Gastrocnemius medialis (tissue), 4 donors: ENCODE results near the gene CHST15.

Experiments used
- POLR2A ChIP-seq, 2 donors: fragments of 450-650 bp; IDR thresholded peaks; one replicate each; pipeline ENCODE4 v1.6.1; 2017; ENCODE audit warnings: antibody characterized with exemption in 2 of 2, mild to moderate bottlenecking in 2 of 2, moderate library complexity in 2 of 2
- TF ChIP-seq, protein P1 (sequence below), 5 experiments: fragments of 450-650 bp in 3 of 5; fragments of 200-600 bp in 2 of 5; sonication (generic) in 2 of 5; IDR thresholded peaks in 4 of 5; conservative IDR thresholded peaks in 1 of 5; 1 replicate in 4 of 5; 2 replicates in 1 of 5; pipeline ENCODE4 v1.5.1; 2016 to 2019; ENCODE audit warnings: antibody characterized with exemption in 5 of 5, mild to moderate bottlenecking in 3 of 5, moderate library complexity in 3 of 5

DNA sequence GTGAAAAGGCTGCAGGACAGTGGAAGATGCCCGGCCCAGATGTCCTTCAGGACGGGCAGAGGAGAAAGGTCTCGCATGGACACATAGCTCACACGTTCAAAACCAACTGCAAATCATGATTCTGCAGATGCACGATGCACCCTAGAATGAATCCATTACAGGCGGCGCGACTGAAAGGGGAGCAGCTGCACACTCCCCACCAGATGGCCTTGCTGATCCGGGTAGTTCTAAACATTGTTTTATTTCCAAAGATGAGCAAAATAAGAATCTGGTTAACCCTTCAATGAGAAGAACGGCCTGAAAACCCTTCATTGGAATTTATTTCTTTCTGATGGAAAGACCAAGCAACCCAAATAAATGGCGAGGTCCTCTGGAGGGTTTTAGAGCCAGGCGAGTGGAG, 33.8 kb downstream of the CHST15 start:
- TF ChIP-seq, protein P1, sequence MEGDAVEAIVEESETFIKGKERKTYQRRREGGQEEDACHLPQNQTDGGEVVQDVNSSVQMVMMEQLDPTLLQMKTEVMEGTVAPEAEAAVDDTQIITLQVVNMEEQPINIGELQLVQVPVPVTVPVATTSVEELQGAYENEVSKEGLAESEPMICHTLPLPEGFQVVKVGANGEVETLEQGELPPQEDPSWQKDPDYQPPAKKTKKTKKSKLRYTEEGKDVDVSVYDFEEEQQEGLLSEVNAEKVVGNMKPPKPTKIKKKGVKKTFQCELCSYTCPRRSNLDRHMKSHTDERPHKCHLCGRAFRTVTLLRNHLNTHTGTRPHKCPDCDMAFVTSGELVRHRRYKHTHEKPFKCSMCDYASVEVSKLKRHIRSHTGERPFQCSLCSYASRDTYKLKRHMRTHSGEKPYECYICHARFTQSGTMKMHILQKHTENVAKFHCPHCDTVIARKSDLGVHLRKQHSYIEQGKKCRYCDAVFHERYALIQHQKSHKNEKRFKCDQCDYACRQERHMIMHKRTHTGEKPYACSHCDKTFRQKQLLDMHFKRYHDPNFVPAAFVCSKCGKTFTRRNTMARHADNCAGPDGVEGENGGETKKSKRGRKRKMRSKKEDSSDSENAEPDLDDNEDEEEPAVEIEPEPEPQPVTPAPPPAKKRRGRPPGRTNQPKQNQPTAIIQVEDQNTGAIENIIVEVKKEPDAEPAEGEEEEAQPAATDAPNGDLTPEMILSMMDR (IDR thresholded peaks at IDR 0.05 in 4 of 5, conservative IDR thresholded peaks at IDR 0.05 in 1 of 5): no peak
- no peak for TF ChIP-seq POLR2A (IDR thresholded peaks at IDR 0.05)
